ENCODE data around the gene COL18A1. TPM values are rescaled to one million over a fixed set of nuclear protein-coding genes. Genes with fewer than 3 reads are reported as not detected.

The COL18A1 gene
- total RNA-seq, 1 donor from 2014 or later = 150 TPM

GRCh38 chr21:45522381-45522780 is 117.4 kb downstream of the COL18A1 start:
- TF ChIP-seq CTCF (conservative IDR thresholded peaks at IDR 0.05) = no peak
- peaks cover 5% of the 10 kb centered on the region for H3K9me3 Mint-ChIP-seq
- H3K27ac Mint-ChIP-seq = no peak overlapping the region
- no peaks in the 10 kb centered on the region for H3K27me3 Mint-ChIP-seq
- no peak for DNase-seq (ENCODE audit: extremely low spot score, unreplicated experiment)
- no peak overlapping the region for H3K4me3 Mint-ChIP-seq
- H3K4me1 Mint-ChIP-seq (ENCODE audit: unreplicated experiment) = no peaks in the 10 kb centered on the region
- peaks cover 54% of the 10 kb centered on the region for H3K36me3 Mint-ChIP-seq

GRCh38 chr21:45522986-45523385 is 118.0 kb downstream of the COL18A1 start:
- Mint-ChIP-seq H3K27me3 (no peaks in the 10 kb centered on the region), H3K9me3 (peaks cover 5% of the 10 kb centered on the region), H3K4me3 (no peak overlapping the region), H3K36me3 (peaks cover 52% of the 10 kb centered on the region), H3K4me1 (ENCODE audit: unreplicated experiment) (no peaks in the 10 kb centered on the region), H3K27ac (peak overlapping the region; percentile 10)
- no peak for TF ChIP-seq CTCF (conservative IDR thresholded peaks at IDR 0.05)
- peak; percentile 59 for DNase-seq (ENCODE audit: extremely low spot score, unreplicated experiment)

- H3K27ac Mint-ChIP-seq = peak overlapping the region; percentile 10
- no peak overlapping the region for H3K4me3 Mint-ChIP-seq
- H3K27me3 Mint-ChIP-seq = no peaks in the 10 kb centered on the region
- peak; percentile 64 for DNase-seq (ENCODE audit: extremely low spot score, unreplicated experiment)
- H3K9me3 Mint-ChIP-seq = peaks cover 3% of the 10 kb centered on the region
- no peaks in the 10 kb centered on the region for H3K4me1 Mint-ChIP-seq (ENCODE audit: unreplicated experiment)
- TF ChIP-seq CTCF (conservative IDR thresholded peaks at IDR 0.05) = no peak
- peaks cover 46% of the 10 kb centered on the region for H3K36me3 Mint-ChIP-seq
These were observed 118.6 kb downstream of the COL18A1 start for GRCh38 chr21:45523411-45524101.

- peak; percentile 49 for DNase-seq (ENCODE audit: extremely low spot score, unreplicated experiment)
- Mint-ChIP-seq H3K4me1 (ENCODE audit: unreplicated experiment) (no peaks in the 10 kb centered on the region), H3K4me3 (no peak overlapping the region), H3K36me3 (peaks cover 34% of the 10 kb centered on the region), H3K9me3 (no peaks in the 10 kb centered on the region), H3K27ac (no peak overlapping the region), H3K27me3 (no peaks in the 10 kb centered on the region)
- TF ChIP-seq CTCF (conservative IDR thresholded peaks at IDR 0.05) = no peak
These were observed 119.8 kb downstream of the COL18A1 start for GRCh38 chr21:45524756-45525152.

GRCh38 chr21:45525153-45525909 is 120.4 kb downstream of the COL18A1 start:
- Mint-ChIP-seq H3K36me3 (peaks cover 29% of the 10 kb centered on the region), H3K27me3 (no peaks in the 10 kb centered on the region), H3K9me3 (no peaks in the 10 kb centered on the region), H3K4me3 (no peak overlapping the region), H3K4me1 (ENCODE audit: unreplicated experiment) (no peaks in the 10 kb centered on the region), H3K27ac (no peak overlapping the region)
- DNase-seq (ENCODE audit: extremely low spot score, unreplicated experiment) = peak; percentile 67
- no peak for TF ChIP-seq CTCF (conservative IDR thresholded peaks at IDR 0.05)
